ENCODE results near the gene CLEC11A. TPM values are rescaled to one million over a fixed set of nuclear protein-coding genes. Genes with fewer than 3 reads are reported as not detected.

The CLEC11A gene
- total RNA-seq, 5 donors from 2014 or later (not counting 1 experiment from before 2014, with no cell fraction given), result 1.4 to 5.0 (median 3.7) TPM

GRCh38 chr19:50705422-50706019 is 17.6 kb upstream of the CLEC11A start:
- 45% methylated on average over 6 of the region's 9 CpGs for WGBS (ENCODE audit: insufficient coverage)
- no peaks in the 10 kb centered on the region for H3K36me3 Mint-ChIP-seq
- no peaks in the 10 kb centered on the region for H3K4me1 Mint-ChIP-seq
- no peak overlapping the region for H3K4me3 Mint-ChIP-seq
- DNase-seq (peak in 13 of 35 experiments; percentile 7 to 53 (median 22)), ATAC-seq (replicated peaks in 1 of 4) (peak in 3 of 4 experiments; percentile 35 to 78 (median 53))
- H3K27me3 Mint-ChIP-seq, result peaks cover 15 to 50% of the 10 kb centered on the region in 2 donors
- Histone ChIP-seq H3K36me3 (ENCODE audit: control insufficient read depth in 2 of 2, extremely low read depth in 1 of 2, insufficient read depth in 1 of 2, low read length in 1 of 2) (no peaks in the 10 kb centered on the region), H3K4me3 (ENCODE audit: control insufficient read depth in 1 of 2, extremely low read depth in 1 of 2, low read length in 1 of 2) (no peak overlapping the region), H3K27me3 (replicated peaks in 1 of 2; ENCODE audit: control insufficient read depth in 2 of 2, extremely low read depth in 1 of 2, insufficient read depth in 2 of 2, low read length in 1 of 2) (peaks cover 0 to 59% of the 10 kb centered on the region in 2 experiments), H3K4me1 (ENCODE audit: control insufficient read depth in 1 of 2, extremely low read depth in 1 of 2, insufficient read depth in 2 of 2, low read length in 2 of 2) (no peaks in the 10 kb centered on the region), H3K27ac (ENCODE audit: low read length) (no peak overlapping the region), H3K9me3 (no peaks in the 10 kb centered on the region)
- no peaks in the 10 kb centered on the region for H3K9me3 Mint-ChIP-seq
- ChIA-PET POLR2A (no interaction called here), CTCF (no interaction called here)
- H3K27ac Mint-ChIP-seq, result no peak overlapping the region

- ChIA-PET POLR2A (no interaction called here), CTCF (no interaction called here)
- Mint-ChIP-seq H3K27ac (no peak overlapping the region), H3K27me3 (peaks cover 15 to 55% of the 10 kb centered on the region in 2 donors), H3K4me3 (no peak overlapping the region), H3K9me3 (no peaks in the 10 kb centered on the region), H3K36me3 (no peaks in the 10 kb centered on the region), H3K4me1 (no peaks in the 10 kb centered on the region)
- ATAC-seq (replicated peaks in 1 of 4) (no peak), DNase-seq (no peak)
- no peaks in the 10 kb centered on the region for H3K36me3 ChIP-seq (ENCODE audit: control insufficient read depth in 2 of 2, extremely low read depth in 1 of 2, insufficient read depth in 1 of 2, low read length in 1 of 2)
- 77% methylated on average over 2 of the region's 5 CpGs for WGBS (ENCODE audit: insufficient coverage)
- H3K27ac ChIP-seq (ENCODE audit: low read length), result no peak overlapping the region
- H3K4me1 ChIP-seq (ENCODE audit: control insufficient read depth in 1 of 2, extremely low read depth in 1 of 2, insufficient read depth in 2 of 2, low read length in 2 of 2), result no peaks in the 10 kb centered on the region
- no peak overlapping the region for H3K4me3 ChIP-seq (ENCODE audit: control insufficient read depth in 1 of 2, extremely low read depth in 1 of 2, low read length in 1 of 2)
- no peaks in the 10 kb centered on the region for H3K9me3 ChIP-seq
- peaks cover 0 to 57% of the 10 kb centered on the region in 2 experiments for H3K27me3 ChIP-seq (replicated peaks in 1 of 2; ENCODE audit: control insufficient read depth in 2 of 2, extremely low read depth in 1 of 2, insufficient read depth in 2 of 2, low read length in 1 of 2)
Measured at GRCh38 chr19:50706387-50706786, 16.8 kb upstream of the CLEC11A start.

- no peaks in the 10 kb centered on the region for H3K36me3 ChIP-seq (ENCODE audit: control insufficient read depth in 2 of 2, extremely low read depth in 1 of 2, insufficient read depth in 1 of 2, low read length in 1 of 2)
- peaks cover 5 to 12% (median 7%) of the 10 kb centered on the region in 3 donors for H3K4me1 Mint-ChIP-seq
- no peak overlapping the region for H3K27ac Mint-ChIP-seq
- H3K27me3 ChIP-seq (replicated peaks in 1 of 2; ENCODE audit: control insufficient read depth in 2 of 2, extremely low read depth in 1 of 2, insufficient read depth in 2 of 2, low read length in 1 of 2), result peaks cover 0 to 59% of the 10 kb centered on the region in 2 experiments
- peaks cover 0 to 10% of the 10 kb centered on the region in 2 experiments for H3K4me1 ChIP-seq (ENCODE audit: control insufficient read depth in 1 of 2, extremely low read depth in 1 of 2, insufficient read depth in 2 of 2, low read length in 2 of 2)
- ChIA-PET POLR2A (no interaction called here), CTCF (no interaction called here)
- no peaks in the 10 kb centered on the region for H3K36me3 Mint-ChIP-seq
- DNase-seq (no peak), ATAC-seq (replicated peaks in 1 of 4) (no peak)
- no peak overlapping the region for H3K27ac ChIP-seq (ENCODE audit: low read length)
- WGBS (ENCODE audit: insufficient coverage), result 55% methylated on average over 9 of the region's 12 CpGs
- no peak overlapping the region for H3K4me3 Mint-ChIP-seq
- no peaks in the 10 kb centered on the region for H3K9me3 ChIP-seq
- H3K4me3 ChIP-seq (ENCODE audit: control insufficient read depth in 1 of 2, extremely low read depth in 1 of 2, low read length in 1 of 2), result no peak overlapping the region
- H3K27me3 Mint-ChIP-seq, result peaks cover 23 to 62% of the 10 kb centered on the region in 2 donors
- no peaks in the 10 kb centered on the region for H3K9me3 Mint-ChIP-seq
Measured at GRCh38 chr19:50708179-50708879, 14.8 kb upstream of the CLEC11A start.

GRCh38 chr19:50710094-50710493 is 13.1 kb upstream of the CLEC11A start:
- Histone ChIP-seq H3K4me3 (ENCODE audit: control insufficient read depth in 1 of 2, extremely low read depth in 1 of 2, low read length in 1 of 2) (no peak overlapping the region), H3K36me3 (ENCODE audit: control insufficient read depth in 2 of 2, extremely low read depth in 1 of 2, insufficient read depth in 1 of 2, low read length in 1 of 2) (no peaks in the 10 kb centered on the region), H3K27me3 (replicated peaks in 1 of 2; ENCODE audit: control insufficient read depth in 2 of 2, extremely low read depth in 1 of 2, insufficient read depth in 2 of 2, low read length in 1 of 2) (peaks cover 0 to 55% of the 10 kb centered on the region in 2 experiments), H3K4me1 (ENCODE audit: control insufficient read depth in 1 of 2, extremely low read depth in 1 of 2, insufficient read depth in 2 of 2, low read length in 2 of 2) (peaks cover 0 to 18% of the 10 kb centered on the region in 2 experiments), H3K9me3 (no peaks in the 10 kb centered on the region), H3K27ac (ENCODE audit: low read length) (no peak overlapping the region)
- POLR2A ChIA-PET, result no interaction called here
- H3K36me3 Mint-ChIP-seq, result no peaks in the 10 kb centered on the region
- no peak for DNase-seq
- no peak overlapping the region for H3K27ac Mint-ChIP-seq
- peaks cover 7 to 15% (median 9%) of the 10 kb centered on the region in 3 donors for H3K4me1 Mint-ChIP-seq
- H3K27me3 Mint-ChIP-seq, result peaks cover 19 to 65% of the 10 kb centered on the region in 2 donors
- CTCF ChIA-PET, result no interaction called here
- WGBS (ENCODE audit: insufficient coverage), result 71% methylated on average over 8 of the region's 10 CpGs
- ATAC-seq (replicated peaks in 1 of 4), result no peak
- no peak overlapping the region for H3K4me3 Mint-ChIP-seq
- H3K9me3 Mint-ChIP-seq, result no peaks in the 10 kb centered on the region

GRCh38 chr19:50710612-50711011 is 12.6 kb upstream of the CLEC11A start:
- WGBS (ENCODE audit: insufficient coverage), result 87% methylated on average over 5 of the region's 5 CpGs
- H3K9me3 Mint-ChIP-seq, result no peaks in the 10 kb centered on the region

GRCh38 chr19:50711196-50711595 is 12.0 kb upstream of the CLEC11A start:
- no peak for DNase-seq
- H3K27ac ChIP-seq (ENCODE audit: low read length), result no peak overlapping the region
- no peak overlapping the region for H3K4me3 ChIP-seq (ENCODE audit: control insufficient read depth in 1 of 2, extremely low read depth in 1 of 2, low read length in 1 of 2)
- Mint-ChIP-seq H3K9me3 (no peaks in the 10 kb centered on the region), H3K4me3 (no peak overlapping the region), H3K27me3 (peaks cover 30 to 70% of the 10 kb centered on the region in 2 donors), H3K4me1 (peaks cover 7 to 15% (median 9%) of the 10 kb centered on the region in 3 donors), H3K27ac (no peak overlapping the region), H3K36me3 (no peaks in the 10 kb centered on the region)
- WGBS (ENCODE audit: insufficient coverage), result 90% methylated on average over 11 of the region's 11 CpGs
- H3K36me3 ChIP-seq (ENCODE audit: control insufficient read depth in 2 of 2, extremely low read depth in 1 of 2, insufficient read depth in 1 of 2, low read length in 1 of 2), result no peaks in the 10 kb centered on the region
- POLR2A ChIA-PET, result no interaction called here
- ATAC-seq (replicated peaks in 1 of 4), result no peak
- CTCF ChIA-PET, result no interaction called here
- H3K4me1 ChIP-seq (ENCODE audit: control insufficient read depth in 1 of 2, extremely low read depth in 1 of 2, insufficient read depth in 2 of 2, low read length in 2 of 2), result peaks cover 0 to 18% of the 10 kb centered on the region in 2 experiments
- H3K27me3 ChIP-seq (replicated peaks in 1 of 2; ENCODE audit: control insufficient read depth in 2 of 2, extremely low read depth in 1 of 2, insufficient read depth in 2 of 2, low read length in 1 of 2), result peaks cover 0 to 62% of the 10 kb centered on the region in 2 experiments
- no peaks in the 10 kb centered on the region for H3K9me3 ChIP-seq

More at GRCh38 chr19:50710612-50711011, 12.6 kb upstream of the CLEC11A start:
- no peak overlapping the region for H3K4me3 Mint-ChIP-seq
- peaks cover 0 to 18% of the 10 kb centered on the region in 2 experiments for H3K4me1 ChIP-seq (ENCODE audit: control insufficient read depth in 1 of 2, extremely low read depth in 1 of 2, insufficient read depth in 2 of 2, low read length in 2 of 2)
- H3K27ac Mint-ChIP-seq, result no peak overlapping the region
- peaks cover 0 to 60% of the 10 kb centered on the region in 2 experiments for H3K27me3 ChIP-seq (replicated peaks in 1 of 2; ENCODE audit: control insufficient read depth in 2 of 2, extremely low read depth in 1 of 2, insufficient read depth in 2 of 2, low read length in 1 of 2)
- H3K4me1 Mint-ChIP-seq, result peaks cover 7 to 15% (median 9%) of the 10 kb centered on the region in 3 donors
- CTCF ChIA-PET, result no interaction called here
- ATAC-seq (replicated peaks in 1 of 4), result no peak
- H3K36me3 Mint-ChIP-seq, result no peaks in the 10 kb centered on the region
- H3K9me3 ChIP-seq, result no peaks in the 10 kb centered on the region
- POLR2A ChIA-PET, result no interaction called here
- H3K4me3 ChIP-seq (ENCODE audit: control insufficient read depth in 1 of 2, extremely low read depth in 1 of 2, low read length in 1 of 2), result no peak overlapping the region
- H3K36me3 ChIP-seq (ENCODE audit: control insufficient read depth in 2 of 2, extremely low read depth in 1 of 2, insufficient read depth in 1 of 2, low read length in 1 of 2), result no peaks in the 10 kb centered on the region
- H3K27me3 Mint-ChIP-seq, result peaks cover 24 to 66% of the 10 kb centered on the region in 2 donors
- DNase-seq, result no peak
- no peak overlapping the region for H3K27ac ChIP-seq (ENCODE audit: low read length)

Measured in T-cell (primary cell).